Measurements from ENCODE around the gene KDF1. TPM values are rescaled to one million over a fixed set of nuclear protein-coding genes. Genes with fewer than 3 reads are reported as not detected.

Gene KDF1
- total RNA-seq, 2 experiments from 2014 or later = not detected

- no peaks in the 10 kb centered on the region for H4K20me1 ChIP-seq (ENCODE audit: insufficient read depth, low read length)
- no peaks in the 10 kb centered on the region for H3K9me2 ChIP-seq (ENCODE audit: insufficient read depth, low read length)
- ChIA-PET CTCF (ENCODE audit: unreplicated experiment) (interaction anchor here (0.6 to 1.1 kb wide), 3 partner anchors 7 to 78 kb away, joined by 3 to 4 read pairs (median 3); no protein-coding TSS in a partner anchor), POLR2A (interaction anchor here (0.6 to 1.1 kb wide), 2 partner anchors 10 to 19 kb away, joined by 3 read pairs; no protein-coding TSS in a partner anchor)
- DNase-seq (ENCODE audit: low spot score) = no peak
- no peaks in the 10 kb centered on the region for H3K79me2 ChIP-seq (ENCODE audit: insufficient read depth, low read depth, low read length)
- no peak overlapping the region for H3K27ac ChIP-seq (ENCODE audit: low read depth, low read length, poor library complexity, severe bottlenecking)
- H3K36me3 ChIP-seq (ENCODE audit: insufficient read depth, low read length) = no peaks in the 10 kb centered on the region
- BruUV-seq (replicated peaks) = no TSS peak
- no peak for TF ChIP-seq CTCF (conservative IDR thresholded peaks at IDR 0.05; ENCODE audit: low read length)
- TF ChIP-seq EZH2phosphoT487 (IDR thresholded peaks at IDR 0.05; ENCODE audit: borderline replicate concordance, low read depth, low read length) = no peak
- no peak overlapping the region for H3K4me3 ChIP-seq (ENCODE audit: low read depth, low read length, poor library complexity, severe bottlenecking)
- H3K4me1 ChIP-seq (ENCODE audit: insufficient read depth, low read length, poor library complexity, severe bottlenecking) = peaks cover 7% of the 10 kb centered on the region
- intact Hi-C loops (cut with micrococcal nuclease; ENCODE audit: unreplicated experiment) = no loop called here
- H2AFZ ChIP-seq (ENCODE audit: low read length) = peak overlapping the region; percentile 18; the same call in 1 of the 2 replicates
- H3K9me3 ChIP-seq (ENCODE audit: low read length) = no peaks in the 10 kb centered on the region
- no peak overlapping the region for H3K4me2 ChIP-seq (ENCODE audit: low read length)
Measured at GRCh38 chr1:26998429-26999300, 38.4 kb upstream of the KDF1 start.

- intact Hi-C loops (cut with micrococcal nuclease; ENCODE audit: unreplicated experiment) = loop anchor here (1.0 kb wide), 1 partner anchor 101 kb away; no protein-coding TSS in a partner anchor
- Histone ChIP-seq H3K36me3 (ENCODE audit: insufficient read depth, low read length) (no peaks in the 10 kb centered on the region), H3K9me3 (ENCODE audit: low read length) (no peaks in the 10 kb centered on the region), H3K9me2 (ENCODE audit: insufficient read depth, low read length) (no peaks in the 10 kb centered on the region), H3K4me3 (ENCODE audit: low read depth, low read length, poor library complexity, severe bottlenecking) (no peak overlapping the region), H3K27ac (ENCODE audit: low read depth, low read length, poor library complexity, severe bottlenecking) (no peak overlapping the region), H3K79me2 (ENCODE audit: insufficient read depth, low read depth, low read length) (no peaks in the 10 kb centered on the region), H3K4me1 (ENCODE audit: insufficient read depth, low read length, poor library complexity, severe bottlenecking) (peaks cover 2% of the 10 kb centered on the region), H2AFZ (ENCODE audit: low read length) (no peak overlapping the region), H4K20me1 (ENCODE audit: insufficient read depth, low read length) (no peaks in the 10 kb centered on the region), H3K4me2 (ENCODE audit: low read length) (no peak overlapping the region)
- POLR2A ChIA-PET = no interaction called here
- CTCF ChIA-PET (ENCODE audit: unreplicated experiment) = interaction anchor here (0.6 to 1.4 kb wide), 2 partner anchors 50 to 317 kb away, joined by 3 to 4 read pairs; no protein-coding TSS in a partner anchor
- no peak for DNase-seq (ENCODE audit: low spot score)
- TF ChIP-seq CTCF (conservative IDR thresholded peaks at IDR 0.05; ENCODE audit: low read length) (no peak), EZH2phosphoT487 (IDR thresholded peaks at IDR 0.05; ENCODE audit: borderline replicate concordance, low read depth, low read length) (no peak)
- BruUV-seq (replicated peaks) = no TSS peak
Measured at GRCh38 chr1:26996665-26997064, 36.4 kb upstream of the KDF1 start.

GRCh38 chr1:26996024-26996423 lies 35.8 kb upstream of the KDF1 start:
- DNase-seq (ENCODE audit: low spot score) = no peak
- Histone ChIP-seq H3K79me2 (ENCODE audit: insufficient read depth, low read depth, low read length) (no peaks in the 10 kb centered on the region), H3K9me3 (ENCODE audit: low read length) (no peaks in the 10 kb centered on the region), H3K4me3 (ENCODE audit: low read depth, low read length, poor library complexity, severe bottlenecking) (no peak overlapping the region), H3K27ac (ENCODE audit: low read depth, low read length, poor library complexity, severe bottlenecking) (no peak overlapping the region), H3K36me3 (ENCODE audit: insufficient read depth, low read length) (no peaks in the 10 kb centered on the region), H4K20me1 (ENCODE audit: insufficient read depth, low read length) (no peaks in the 10 kb centered on the region), H3K4me1 (ENCODE audit: insufficient read depth, low read length, poor library complexity, severe bottlenecking) (no peaks in the 10 kb centered on the region), H3K9me2 (ENCODE audit: insufficient read depth, low read length) (no peaks in the 10 kb centered on the region), H2AFZ (ENCODE audit: low read length) (no peak overlapping the region), H3K4me2 (ENCODE audit: low read length) (no peak overlapping the region)
- TF ChIP-seq CTCF (conservative IDR thresholded peaks at IDR 0.05; ENCODE audit: low read length) (no peak), EZH2phosphoT487 (IDR thresholded peaks at IDR 0.05; ENCODE audit: borderline replicate concordance, low read depth, low read length) (no peak)
- ChIA-PET POLR2A (no interaction called here), CTCF (ENCODE audit: unreplicated experiment) (interaction anchor here (0.6 to 1.4 kb wide), 2 partner anchors 50 to 317 kb away, joined by 3 to 4 read pairs; no protein-coding TSS in a partner anchor)
- no TSS peak for BruUV-seq (replicated peaks)
- intact Hi-C loops (cut with micrococcal nuclease; ENCODE audit: unreplicated experiment) = no loop called here
